ENCODE data around the gene SFSWAP.
"Not testable (repeated sequence)": the region's sequence is repeated elsewhere in the genome, so short reads cannot be mapped to it uniquely, and the experiment has no call there.

SFSWAP gene

DNA sequence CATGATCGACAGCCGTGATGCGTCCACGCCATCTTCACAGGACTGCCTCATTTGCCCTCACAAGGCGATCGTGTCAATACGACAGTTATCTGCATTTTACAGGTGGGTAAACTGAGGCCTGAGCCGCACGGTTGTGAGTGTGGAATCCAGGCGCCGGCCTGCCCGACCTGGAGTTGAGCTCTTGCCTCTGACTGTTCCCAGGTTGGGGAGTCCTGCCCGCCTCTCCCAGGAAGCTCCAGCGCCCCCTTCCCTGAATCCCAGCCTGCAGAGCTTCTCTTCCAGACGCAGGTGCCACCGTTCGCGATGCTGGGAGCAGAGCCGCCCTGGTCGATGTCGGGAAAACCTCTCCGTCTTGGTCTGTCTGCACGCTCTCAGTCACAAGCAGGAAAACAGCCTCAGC lies 31.1 kb upstream of the SFSWAP start:
- not testable (repeated sequence) for DNase-seq (ENCODE audit: low spot score)

DNA sequence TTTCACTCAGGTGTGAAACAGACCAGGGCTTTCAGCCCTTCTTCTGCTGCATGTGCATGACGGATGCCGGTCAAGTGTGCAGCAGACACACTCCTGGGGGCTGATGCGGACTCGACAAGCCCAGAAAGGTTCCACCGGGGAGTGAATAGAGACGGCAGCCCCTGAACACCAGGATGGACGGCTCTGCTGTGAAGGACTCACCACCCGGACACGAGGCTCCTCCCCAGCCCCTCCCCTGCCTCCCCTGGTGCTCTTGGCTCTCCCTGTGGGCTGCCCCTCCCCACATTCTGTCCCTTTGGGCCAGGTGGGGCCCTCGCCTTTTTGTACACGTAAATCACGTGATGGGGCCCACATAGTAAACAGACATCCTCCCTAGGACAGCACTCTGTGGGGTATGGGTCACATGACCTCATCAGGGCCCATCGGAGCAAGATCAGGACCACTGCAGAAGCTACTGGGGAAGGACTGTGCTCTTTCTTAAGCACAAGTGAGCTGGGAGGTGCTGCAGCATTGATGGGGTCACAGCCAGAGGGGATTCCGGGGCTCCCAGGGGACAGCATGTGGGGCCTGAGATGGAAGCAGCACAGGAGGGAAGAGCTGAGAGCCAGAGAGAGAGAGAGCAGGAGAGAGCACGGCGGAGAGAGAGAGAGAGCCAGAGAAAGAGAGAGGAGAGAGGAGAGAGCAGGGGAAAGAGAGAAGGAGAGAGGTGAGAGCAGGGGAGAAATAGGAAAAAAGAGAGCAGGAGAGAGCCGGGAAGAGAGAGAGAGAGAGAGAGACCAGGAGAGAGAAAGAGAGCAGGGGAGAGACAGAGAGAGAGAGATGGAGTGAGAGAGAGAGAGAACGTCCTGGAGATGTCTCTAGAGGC lies 30.3 kb upstream of the SFSWAP start:
- not testable (repeated sequence) for DNase-seq (ENCODE audit: low spot score)

DNA sequence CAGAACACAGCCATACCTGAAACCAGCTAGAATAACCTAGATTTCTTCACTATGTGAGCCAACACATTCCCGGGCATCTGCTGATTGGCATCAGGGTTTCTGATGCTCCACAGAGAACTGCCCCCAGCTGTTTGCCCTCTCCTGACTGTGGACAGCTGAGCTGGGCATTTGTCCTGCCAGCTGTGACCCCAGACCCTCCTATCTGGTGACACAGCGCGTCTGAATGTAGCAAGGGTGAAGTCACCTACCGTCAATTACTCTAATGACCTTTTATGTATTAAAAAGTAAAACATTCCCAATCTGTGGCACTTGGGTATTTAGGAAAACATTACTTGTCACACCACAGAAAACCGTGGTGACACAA lies 29.7 kb upstream of the SFSWAP start:
- DNase-seq (ENCODE audit: low spot score), result no peak

DNA sequence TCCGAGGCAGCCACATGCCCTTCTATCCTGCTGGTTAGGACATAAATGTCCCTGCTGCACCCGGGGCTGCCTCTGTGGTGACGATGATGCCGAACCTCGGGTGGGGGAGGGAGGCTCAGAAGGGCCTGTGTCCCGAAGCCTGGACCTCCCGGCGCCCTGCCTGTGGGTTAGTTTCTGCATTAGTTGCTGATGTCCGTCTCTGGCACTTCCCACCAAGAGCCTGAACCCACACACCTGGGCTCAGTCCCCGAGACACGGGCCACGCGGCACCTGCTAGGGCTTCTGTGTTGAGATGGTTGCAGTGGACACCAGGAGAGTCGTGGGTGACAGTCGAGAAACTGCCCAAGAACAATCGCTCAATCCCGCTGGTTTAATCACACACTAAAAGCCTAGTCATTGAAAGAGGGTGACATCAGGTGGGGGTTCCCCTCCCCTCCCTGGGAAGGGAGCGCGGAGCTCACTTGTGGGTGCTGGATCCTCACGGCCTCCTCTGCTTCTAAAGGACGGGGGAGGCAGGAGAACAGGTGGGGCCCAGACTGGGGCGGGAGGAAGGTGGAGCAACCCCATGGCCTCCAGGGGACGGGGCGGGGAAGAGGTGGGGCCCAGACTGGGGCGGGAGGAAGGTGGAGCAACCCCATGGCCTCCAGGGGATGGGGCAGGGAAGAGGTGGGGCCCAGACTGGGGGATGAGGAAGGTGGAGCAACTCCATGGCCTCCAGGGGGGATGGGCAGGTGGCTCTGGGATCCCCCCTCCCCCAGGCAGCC lies 29.0 kb upstream of the SFSWAP start:
- peak; percentile 79 for DNase-seq (ENCODE audit: low spot score)

DNA sequence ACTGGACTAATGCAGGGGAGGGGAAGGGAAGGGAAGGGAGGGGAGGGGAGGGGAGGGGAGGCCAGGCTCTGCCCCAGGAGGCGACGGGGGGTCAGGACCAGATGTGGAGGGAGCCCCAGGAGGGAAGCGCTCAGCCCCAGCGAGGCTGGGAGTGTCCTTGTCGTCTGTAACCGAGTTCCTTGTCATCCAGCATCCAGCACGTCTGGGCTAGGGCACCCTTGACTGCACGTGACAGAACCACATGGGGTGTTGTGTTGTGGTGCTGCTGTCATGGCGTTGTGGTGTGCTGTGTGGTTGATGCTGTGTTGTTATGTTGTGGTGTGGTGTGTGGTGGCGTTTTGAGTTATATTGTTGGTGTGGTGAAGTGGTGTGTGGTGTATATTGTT lies 28.4 kb upstream of the SFSWAP start:
- no peak for DNase-seq (ENCODE audit: low spot score)

DNA sequence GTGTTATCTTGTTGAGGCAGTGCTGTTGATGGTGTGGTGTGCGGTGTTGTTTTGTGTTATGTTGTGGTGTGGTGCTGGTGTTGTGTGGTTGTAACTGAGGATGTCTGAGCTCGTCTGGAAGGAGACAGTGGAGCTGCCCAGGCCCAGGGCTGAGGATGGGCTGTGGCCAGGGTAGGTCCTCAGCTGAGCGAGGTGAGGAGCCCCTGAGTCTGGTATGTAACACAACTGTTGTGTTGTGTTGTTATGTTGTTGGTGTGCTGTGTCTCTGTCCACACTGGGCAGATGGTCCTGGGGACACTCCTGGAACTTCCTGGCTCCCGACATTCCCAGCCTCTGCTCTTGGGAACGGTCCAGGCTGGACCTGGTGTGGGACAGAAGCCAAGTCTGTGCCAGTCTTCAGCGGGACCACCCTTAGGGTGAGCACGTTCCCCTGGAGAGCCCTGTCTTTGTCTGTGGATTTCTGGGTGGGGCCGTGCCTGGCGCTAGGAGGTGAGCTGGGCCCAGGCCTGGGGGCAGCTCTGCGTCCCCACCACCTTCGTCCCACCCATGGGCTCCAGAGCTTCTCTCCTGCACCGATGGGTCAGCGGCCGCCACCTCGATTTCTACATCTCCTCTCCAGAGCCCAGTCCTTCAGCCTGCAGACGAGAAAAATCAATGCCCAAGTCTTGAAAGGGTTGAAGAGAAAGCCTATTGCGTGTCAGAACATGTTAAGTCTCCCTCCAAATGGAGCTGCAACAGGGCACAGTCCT lies 27.4 kb upstream of the SFSWAP start:
- no peak for DNase-seq (ENCODE audit: low spot score)

DNA sequence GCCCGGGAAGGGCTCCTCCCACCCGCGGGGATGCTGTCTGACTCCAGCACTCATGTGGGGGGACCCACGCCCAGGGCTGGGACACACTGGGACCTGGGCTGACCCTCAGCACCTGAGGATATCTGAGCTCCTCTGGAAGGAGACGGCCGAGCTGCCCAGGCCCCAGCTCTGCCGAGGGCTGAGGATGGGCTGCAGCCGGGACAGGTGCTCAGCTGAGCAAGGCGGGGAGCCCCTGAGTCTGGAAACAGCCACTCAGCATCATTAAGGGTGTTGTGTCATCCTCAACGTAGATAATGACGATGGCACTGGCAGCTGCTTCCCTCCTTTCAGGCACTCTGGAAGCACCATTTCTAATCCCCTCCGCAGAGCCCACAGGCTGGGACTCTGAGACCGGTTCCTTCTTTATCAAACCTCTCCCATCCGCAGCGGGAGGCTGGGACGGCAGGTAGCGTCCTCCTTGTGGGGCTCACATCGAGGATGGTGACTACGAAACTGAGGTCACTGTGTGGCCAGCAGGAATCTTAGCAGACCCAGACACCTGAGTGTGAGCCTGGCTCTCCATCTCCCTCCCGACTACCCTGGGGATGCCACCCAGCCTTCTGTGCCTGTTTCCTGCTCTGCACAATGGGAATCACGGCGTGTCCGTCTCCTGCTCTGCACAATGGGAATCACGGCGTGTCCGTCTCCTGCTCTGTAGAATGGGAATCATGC lies 26.7 kb upstream of the SFSWAP start:
- DNase-seq (ENCODE audit: low spot score), result no peak

DNA sequence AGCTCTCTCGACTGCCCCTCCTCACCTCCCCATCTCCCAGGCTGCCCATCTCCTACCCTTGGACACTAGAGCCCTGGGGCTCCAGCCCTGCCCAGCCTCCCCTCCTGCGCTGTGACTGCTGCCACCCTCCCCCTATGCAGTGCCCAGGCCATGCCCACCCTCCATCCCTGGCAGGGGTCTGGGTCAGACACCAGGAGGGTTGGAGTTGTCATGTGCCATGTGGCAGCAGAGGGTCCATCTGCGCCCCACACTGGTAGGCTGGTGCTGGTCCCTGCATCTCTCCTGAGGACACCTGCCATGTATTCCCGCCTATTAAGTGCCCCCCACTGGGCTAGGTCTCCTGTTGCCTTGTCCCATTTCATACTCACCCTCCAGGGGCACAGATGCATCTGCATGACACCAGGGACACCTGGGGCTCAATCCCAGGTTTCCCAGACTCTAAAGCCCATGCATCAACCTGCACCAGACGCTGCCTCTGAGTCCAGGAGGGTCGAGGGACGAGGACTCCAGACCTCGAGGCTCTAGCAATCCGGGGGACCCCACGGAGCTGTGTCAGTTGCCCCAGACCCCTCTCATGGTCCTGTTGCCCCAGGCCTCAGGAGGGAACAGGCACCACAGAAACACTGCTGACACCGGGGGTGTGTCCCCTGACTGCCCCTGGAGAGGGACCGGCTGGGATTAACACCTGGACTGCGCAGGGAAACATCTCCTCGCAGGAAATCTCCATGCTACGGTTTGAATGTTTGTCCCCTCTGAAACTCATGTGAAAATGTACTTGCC lies 23.4 kb upstream of the SFSWAP start:
- no peak for DNase-seq (ENCODE audit: low spot score)

DNA sequence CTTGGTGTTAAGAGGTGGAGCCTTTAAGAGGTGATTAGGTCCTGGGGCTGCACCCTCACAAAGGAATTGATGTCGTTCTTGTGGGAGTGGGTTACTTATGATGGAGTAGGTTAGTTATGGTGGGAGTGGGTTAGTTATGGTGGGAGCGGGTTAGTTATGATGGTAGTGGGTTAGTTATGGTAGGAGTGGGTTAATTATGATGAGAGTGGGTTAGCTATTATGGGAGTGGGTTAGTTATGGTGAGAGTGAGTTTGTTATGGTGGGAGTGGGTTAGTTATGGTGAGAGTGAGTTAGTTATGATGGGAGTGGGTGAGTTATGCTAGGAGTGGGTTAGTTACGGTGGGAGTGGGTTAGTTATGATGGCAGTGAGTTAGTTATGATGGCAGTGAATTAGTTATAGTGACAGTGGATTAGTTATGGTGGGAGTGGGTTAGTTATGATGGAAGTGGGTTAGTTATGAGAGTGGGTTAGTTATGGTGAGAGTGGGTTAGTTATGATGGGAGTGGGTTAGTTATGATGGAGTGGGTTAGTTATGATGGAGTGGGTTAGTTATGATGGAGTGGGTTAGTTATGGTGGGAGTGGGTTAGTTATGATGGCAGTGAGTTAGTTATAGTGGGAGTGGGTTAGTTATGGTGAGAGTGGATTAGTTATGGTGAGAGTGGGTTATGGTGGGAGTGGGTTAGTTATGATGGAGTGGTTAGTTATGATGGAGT lies 22.6 kb upstream of the SFSWAP start:
- no peak for DNase-seq (ENCODE audit: low spot score)

DNA sequence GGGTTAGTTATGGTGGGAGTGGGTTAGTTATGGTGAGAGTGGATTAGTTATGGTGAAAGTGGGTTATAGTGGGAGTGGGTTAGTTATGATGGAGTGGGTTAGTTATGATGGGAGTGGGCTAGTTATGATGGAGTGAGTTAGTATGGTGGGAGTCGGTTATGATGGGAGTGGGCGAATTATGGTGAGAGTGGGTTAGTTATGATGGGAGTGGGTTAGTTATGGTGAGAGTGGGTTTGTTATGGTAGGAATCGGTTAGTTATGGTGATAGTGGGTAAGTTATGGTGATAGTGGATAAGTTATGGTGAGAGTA lies 22.1 kb upstream of the SFSWAP start:
- DNase-seq (ENCODE audit: low spot score), result no peak

DNA sequence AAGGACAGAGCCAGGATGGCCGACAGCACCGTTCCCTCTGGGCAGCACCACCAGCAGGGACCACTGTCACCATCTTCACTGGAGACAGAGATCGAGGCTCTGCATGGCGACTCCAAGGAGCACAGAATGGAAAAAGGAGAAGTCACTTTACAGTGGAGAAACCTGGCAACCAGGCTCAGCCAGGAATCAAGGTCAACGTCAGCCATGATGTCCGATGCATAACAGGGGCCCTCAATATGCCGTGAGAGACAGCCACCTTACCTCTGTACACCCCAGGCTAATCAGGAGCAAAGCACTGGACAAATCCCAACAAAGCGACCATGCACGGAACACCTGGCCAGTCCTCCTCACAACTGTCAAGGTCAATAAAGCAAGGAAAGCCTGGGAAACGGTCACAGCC lies 20.6 kb upstream of the SFSWAP start:
- no peak for DNase-seq (ENCODE audit: low spot score)

DNA sequence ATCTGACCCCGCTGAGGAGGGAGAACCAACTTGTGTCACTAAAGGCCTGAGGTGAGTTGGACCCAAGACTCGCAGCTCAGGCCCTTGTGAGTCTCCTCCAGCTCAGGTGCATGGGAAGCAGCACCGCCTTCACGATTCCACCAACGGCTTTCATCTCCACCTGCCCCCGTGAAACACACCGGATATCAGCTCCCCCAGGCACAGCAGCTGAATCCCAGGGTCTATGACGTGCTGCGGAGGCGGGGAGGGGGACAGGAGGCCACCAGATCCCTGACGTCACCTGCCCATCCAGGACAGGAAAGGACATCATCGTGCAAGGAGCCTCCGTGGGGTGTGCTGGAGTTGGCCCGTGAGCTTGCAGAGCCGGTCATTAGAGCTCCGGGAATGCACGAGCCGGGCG lies 18.5 kb upstream of the SFSWAP start:
- no peak for DNase-seq (ENCODE audit: low spot score)

DNA sequence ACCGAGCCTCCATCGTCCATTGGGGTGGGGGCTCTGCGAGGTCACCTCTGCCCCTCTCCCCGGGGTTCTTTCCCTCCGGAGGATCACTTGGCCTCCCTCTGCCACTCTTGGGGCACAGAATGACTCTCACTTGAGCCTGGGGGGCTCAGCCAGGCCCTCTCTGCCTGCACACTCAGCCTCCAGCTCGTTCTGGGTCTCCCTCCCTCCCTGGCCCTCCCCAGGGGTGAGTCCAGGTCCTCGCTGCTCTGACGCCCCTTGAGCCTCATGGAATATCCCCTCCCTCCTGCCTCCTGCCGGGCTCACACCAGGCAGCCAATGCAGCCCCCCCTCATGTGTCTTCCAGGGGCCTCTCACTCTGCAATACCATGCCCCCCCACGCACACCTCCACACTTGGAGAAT lies 17.7 kb upstream of the SFSWAP start:
- DNase-seq (ENCODE audit: low spot score), result no peak

DNA sequence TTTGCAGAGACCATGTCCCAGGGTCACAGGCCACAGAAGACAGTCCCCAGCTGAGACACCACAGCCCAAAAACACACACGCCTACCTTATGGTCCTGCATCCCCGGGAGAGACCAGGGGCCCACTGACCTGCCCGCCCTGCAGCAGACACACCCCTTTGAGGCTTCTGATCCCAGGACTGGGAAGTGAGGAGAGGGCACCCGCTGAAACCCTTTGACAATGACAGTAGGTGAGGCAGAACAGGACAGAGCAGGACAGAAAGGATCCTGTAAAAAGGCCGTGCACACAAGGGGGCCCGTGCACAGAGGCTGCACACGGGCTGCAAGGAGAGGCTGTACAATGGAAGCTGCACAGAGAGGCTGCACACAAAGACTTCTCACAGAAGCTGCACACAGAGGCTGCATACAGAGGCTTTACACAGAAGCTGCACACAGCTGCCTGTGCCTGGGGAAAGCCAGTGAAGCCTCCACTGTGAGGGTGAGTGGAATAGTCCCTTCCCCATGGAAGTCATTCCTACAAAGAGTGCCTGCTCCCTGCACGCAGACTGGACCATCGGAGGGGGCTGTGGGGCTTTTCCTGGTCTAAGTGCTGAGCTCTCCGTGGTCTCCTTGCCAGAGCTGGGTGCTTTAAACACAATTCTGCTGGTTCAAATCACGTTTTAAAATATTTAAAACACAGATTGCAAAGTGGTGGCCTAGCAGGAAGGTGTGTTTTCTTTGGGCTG lies 16.6 kb upstream of the SFSWAP start:
- DNase-seq (ENCODE audit: low spot score), result no peak

DNA sequence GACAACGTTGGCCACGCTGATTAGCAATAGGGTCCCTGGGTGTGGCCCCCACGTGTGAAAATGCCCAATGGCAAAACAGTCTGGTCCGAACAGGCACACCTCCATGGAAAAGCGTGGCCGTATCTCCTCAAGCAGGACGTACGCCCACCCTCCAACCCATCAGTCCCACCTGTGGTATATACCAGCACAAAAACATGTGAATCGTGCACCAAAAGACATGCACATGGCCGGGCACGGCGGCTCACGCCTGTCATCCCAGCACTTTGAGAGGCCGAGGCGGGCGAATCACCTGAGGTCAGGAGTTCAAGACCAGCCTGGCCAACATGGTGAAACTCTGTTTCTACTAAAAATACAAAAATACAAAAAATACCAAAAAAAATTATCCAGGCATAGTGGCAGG lies 14.9 kb upstream of the SFSWAP start:
- DNase-seq (ENCODE audit: low spot score), result no peak

DNA sequence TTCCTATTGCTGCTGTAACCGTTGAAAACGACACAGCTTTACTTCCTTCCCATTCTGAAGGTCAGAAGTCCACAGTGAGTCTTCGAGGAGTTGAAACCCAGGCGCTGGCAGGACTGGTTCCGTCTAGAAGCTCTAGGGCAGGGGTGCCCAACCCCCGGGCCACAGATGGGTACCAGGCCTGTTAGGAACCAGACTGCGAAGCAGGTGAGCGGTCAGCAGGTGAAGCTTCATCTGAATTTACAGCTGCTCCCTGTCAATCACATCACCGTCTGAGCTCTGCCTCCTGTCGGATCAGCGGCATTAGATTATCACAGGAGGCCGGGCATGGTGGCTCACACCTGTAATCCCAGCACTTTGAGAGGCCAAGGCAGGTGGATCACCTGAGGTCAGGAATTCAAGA lies 12.6 kb upstream of the SFSWAP start:
- DNase-seq (ENCODE audit: low spot score), result no peak

DNA sequence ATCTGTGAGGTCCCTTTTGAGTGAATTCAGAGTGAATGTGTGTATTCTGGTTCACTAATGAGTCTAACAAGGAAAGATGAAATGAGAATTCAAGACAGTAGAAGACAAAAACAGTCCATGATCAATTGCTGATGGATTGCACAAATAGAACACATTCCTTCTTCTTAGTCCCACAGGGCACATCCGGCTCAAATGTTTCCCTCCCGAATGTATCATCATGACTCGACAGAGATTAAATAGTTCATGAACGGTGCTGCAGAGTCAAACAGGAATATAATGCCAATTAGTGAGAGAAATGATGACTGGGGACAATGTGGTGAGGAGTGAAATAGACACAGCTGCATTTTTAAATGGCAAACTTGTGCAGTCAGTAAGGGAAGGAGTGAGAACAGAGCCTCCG lies 11.5 kb upstream of the SFSWAP start:
- no peak for DNase-seq (ENCODE audit: low spot score)

DNA sequence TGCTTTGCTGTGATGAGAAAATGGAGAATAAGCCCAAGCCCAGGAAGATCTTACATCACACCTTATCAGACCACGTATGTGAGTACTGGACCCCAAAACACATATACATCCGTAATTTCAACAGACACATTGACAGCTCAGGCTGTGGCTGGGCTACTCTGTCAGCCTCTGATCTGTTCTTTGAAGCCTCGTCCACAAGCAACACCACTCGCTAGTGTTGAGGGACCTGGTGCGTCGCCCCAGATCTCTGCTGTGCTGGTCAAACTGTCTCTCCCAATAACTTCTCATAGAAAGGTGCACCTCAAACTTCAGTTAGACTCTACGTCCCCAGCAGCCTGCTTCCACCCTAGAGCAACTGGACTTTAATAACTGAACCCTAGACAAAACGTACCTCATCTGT lies 10.6 kb upstream of the SFSWAP start:
- DNase-seq (ENCODE audit: low spot score), result no peak

DNA sequence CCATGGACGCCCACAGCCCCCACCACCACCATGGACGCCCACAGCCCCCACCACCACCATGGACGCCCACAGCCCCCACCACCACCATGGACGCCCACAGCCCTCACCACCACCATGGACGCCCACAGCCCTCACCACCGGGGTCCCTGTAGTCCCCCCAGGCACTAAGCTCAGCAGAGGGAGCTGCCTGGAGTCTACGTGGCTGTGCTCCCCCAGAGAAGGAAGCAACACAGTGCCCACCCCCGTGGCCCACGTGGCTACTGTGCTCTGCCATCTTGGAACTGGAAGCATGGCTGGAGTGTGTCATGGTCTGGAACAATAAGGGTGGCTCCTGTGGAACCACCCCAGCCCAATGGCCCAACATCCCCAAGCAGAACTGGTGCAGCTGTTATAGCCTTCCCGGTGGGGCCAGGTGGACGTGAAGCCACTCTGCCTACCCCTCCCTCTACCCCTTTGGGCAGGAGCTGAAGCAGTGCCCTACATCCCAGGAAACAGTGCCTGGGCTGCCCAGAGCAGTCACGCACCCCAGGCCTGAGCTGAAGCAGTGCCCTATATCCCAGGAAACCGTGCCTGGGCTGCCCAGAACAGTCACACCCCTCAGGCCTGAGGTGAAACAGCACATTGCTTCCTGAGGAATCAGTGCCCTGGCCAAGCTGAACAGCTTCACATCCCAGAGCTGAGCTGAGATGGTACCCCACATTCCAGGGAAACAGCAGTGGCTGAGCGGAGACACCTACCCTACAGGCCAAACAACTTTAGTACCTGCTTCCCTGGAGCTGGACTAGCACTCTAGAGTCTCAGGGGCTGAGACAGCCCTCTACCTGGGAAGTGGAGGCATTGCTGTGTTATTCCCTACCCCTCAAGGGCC lies 9.0 kb upstream of the SFSWAP start:
- no peak for DNase-seq (ENCODE audit: low spot score)

DNA sequence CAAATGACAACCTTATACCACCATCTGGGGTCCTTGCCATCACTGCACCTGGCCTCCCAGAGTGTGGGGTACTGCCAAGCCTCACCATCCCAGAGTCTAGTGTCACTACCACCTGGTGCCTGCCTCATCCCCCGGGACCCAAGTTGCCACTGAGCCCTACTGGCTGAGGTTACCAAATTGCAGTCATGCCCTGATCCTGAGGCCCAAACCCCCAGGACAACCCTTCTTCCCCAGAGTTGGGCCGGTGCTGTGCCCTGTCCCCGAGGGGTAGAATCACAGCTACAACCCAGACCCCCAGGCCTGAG lies 8.4 kb upstream of the SFSWAP start:
- no peak for DNase-seq (ENCODE audit: low spot score)

All from germinal center (tissue), 1 donor.